IMR-90 (cell line): ENCODE results near the gene LGALS12. TPM values are rescaled to one million over a fixed set of nuclear protein-coding genes. Genes with fewer than 3 reads are reported as not detected.

Source experiments
- ATAC-seq: fragments of 200-7000 bp; cut with Tn5 transposase; 2 replicates; pipeline ENCODE4 v1.9.1; 2020; ENCODE audit warnings: low read depth, mild to moderate bottlenecking, moderate library complexity
- BruUV-seq: library from RNA; stranded (reverse); fragments of 400-500 nt; replicated peaks from 2 replicates; lab custom pipeline; 2021; lab: Mats Ljungman, UMichigan
- CTCF ChIA-PET: fragments of 300-600 bp; formaldehyde crosslinking; extraction: SDS; loops from one replicate; lab custom pipeline; 2021; ENCODE audit warnings: antibody characterized with exemption; lab: Yijun Ruan, JAX
- POLR2A ChIA-PET: fragments of 300-600 bp; sonication (Branson Sonifier 250); formaldehyde crosslinking; loops from one replicate; lab custom pipeline; 2022; ENCODE audit warnings: antibody characterized with exemption; ENCODE audit not compliant: unreplicated experiment; lab: Charles Lee
- DNase-seq: peaks from one replicate; pipeline ENCODE4 v3.0.0; 2013
- H2AFZ ChIP-seq: replicated peaks from 2 replicates; pipeline ENCODE3; 2013; ENCODE audit warnings: low read length, mild to moderate bottlenecking; ENCODE audit not compliant: poor library complexity
- H2AK5ac ChIP-seq: 2 replicates; pipeline ENCODE4 v1.6.1; 2013; ENCODE audit warnings: low read depth, low read length, inconsistent platforms
- H2AK9ac ChIP-seq: replicated peaks from 2 replicates; pipeline ENCODE3; 2013; ENCODE audit warnings: mild to moderate bottlenecking, low read depth, low read length, moderate library complexity; ENCODE audit not compliant: poor library complexity
- H2BK120ac ChIP-seq: 2 replicates; pipeline ENCODE4 v1.6.1; 2013; ENCODE audit warnings: low read depth, low read length, inconsistent platforms
- H2BK15ac ChIP-seq: 3 replicates; pipeline ENCODE4 v1.6.1; 2013; ENCODE audit warnings: low read depth, low read length, inconsistent platforms
- H2BK20ac ChIP-seq: 2 replicates; pipeline ENCODE4 v1.6.1; 2013; ENCODE audit warnings: low read depth, mild to moderate bottlenecking, inconsistent platforms, low read length, moderate library complexity
- H2BK5ac ChIP-seq: 2 replicates; pipeline ENCODE4 v1.6.1; 2013; ENCODE audit warnings: mild to moderate bottlenecking, low read depth, low read length, inconsistent platforms; ENCODE audit not compliant: poor library complexity, severe bottlenecking
- H3K14ac ChIP-seq: replicated peaks from 2 replicates; pipeline ENCODE4 v1.6.1; 2013; ENCODE audit warnings: low read depth, low read length, inconsistent platforms
- H3K18ac ChIP-seq: 2 replicates; pipeline ENCODE4 v1.6.1; 2013; ENCODE audit warnings: low read depth, low read length, control low read depth
- H3K23ac ChIP-seq: 2 replicates; pipeline ENCODE4 v1.6.1; 2013; ENCODE audit warnings: low read depth, low read length, inconsistent platforms
- H3K27ac ChIP-seq: 2 replicates; pipeline ENCODE4 v1.5.1; 2013; ENCODE audit warnings: mild to moderate bottlenecking, control low read depth, low read length; ENCODE audit not compliant: insufficient read depth
- H3K27me3 ChIP-seq: 2 replicates; pipeline ENCODE4 v1.6.1; 2013; ENCODE audit warnings: low read length; ENCODE audit not compliant: control insufficient read depth, insufficient read depth
- H3K36me3 ChIP-seq: 2 replicates; pipeline ENCODE4 v1.6.1; 2013; ENCODE audit warnings: low read length, mixed read lengths; ENCODE audit not compliant: control insufficient read depth, insufficient read depth
- H3K4ac ChIP-seq: 2 replicates; pipeline ENCODE4 v1.6.1; 2013; ENCODE audit warnings: low read depth, low read length, inconsistent platforms
- H3K4me1 ChIP-seq: 2 replicates; pipeline ENCODE4 v1.6.1; 2013; ENCODE audit warnings: low read length, mixed read lengths; ENCODE audit not compliant: control insufficient read depth, insufficient read depth
- H3K4me2 ChIP-seq: 2 replicates; pipeline ENCODE4 v1.6.1; 2013; ENCODE audit warnings: low read depth, mild to moderate bottlenecking, control low read depth, low read length, moderate library complexity
- H3K4me3 ChIP-seq: 2 replicates; pipeline ENCODE4 v1.5.1; 2013; ENCODE audit warnings: low read depth, mild to moderate bottlenecking, control low read depth, low read length, moderate library complexity; ENCODE audit not compliant: insufficient read depth
- H3K56ac ChIP-seq: 2 replicates; pipeline ENCODE4 v1.6.1; 2013; ENCODE audit warnings: low read length, inconsistent platforms; ENCODE audit not compliant: insufficient read depth; ENCODE audit errors: extremely low read depth
- H3K79me1 ChIP-seq, 2 experiments: 2 replicates each; pipeline ENCODE4 v1.6.1; 2013; ENCODE audit warnings: low read length in 2 of 2, inconsistent platforms in 1 of 2, low read depth in 1 of 2
- H3K9ac ChIP-seq: 2 replicates; pipeline ENCODE4 v1.6.1; 2013; ENCODE audit warnings: low read depth, low read length, control low read depth
- H3K9me1 ChIP-seq: 2 replicates; pipeline ENCODE4 v1.6.1; 2013; ENCODE audit warnings: low read length, inconsistent platforms; ENCODE audit not compliant: insufficient read depth
- H3K9me3 ChIP-seq: 2 replicates; pipeline ENCODE4 v1.6.1; 2013; ENCODE audit warnings: low read length; ENCODE audit not compliant: control insufficient read depth, insufficient read depth
- H4K20me1 ChIP-seq: 2 replicates; pipeline ENCODE4 v1.6.1; 2013; ENCODE audit warnings: low read length, inconsistent platforms; ENCODE audit not compliant: insufficient read depth
- H4K5ac ChIP-seq: 2 replicates; pipeline ENCODE4 v1.6.1; 2013; ENCODE audit warnings: mild to moderate bottlenecking, low read depth, low read length, control low read depth
- H4K8ac ChIP-seq, 2 experiments: 2 replicates each; pipeline ENCODE4 v1.6.1; 2013; ENCODE audit warnings: low read depth in 2 of 2, low read length in 2 of 2, control low read depth in 1 of 2, inconsistent platforms in 1 of 2
- H4K91ac ChIP-seq: 2 replicates; pipeline ENCODE4 v1.6.1; 2013; ENCODE audit warnings: low read depth, low read length, inconsistent platforms; ENCODE audit not compliant: insufficient read depth
- BHLHE40 ChIP-seq: fragments of 150-350 bp; IDR thresholded peaks from 2 replicates; pipeline ENCODE4 v1.6.1; 2016; ENCODE audit warnings: mild to moderate bottlenecking, low read depth, low read length
- CTCF ChIP-seq: conservative IDR thresholded peaks from 2 replicates; pipeline ENCODE4 v1.5.1; 2012; ENCODE audit warnings: mild to moderate bottlenecking, low read depth, low read length, improper control_type of control experiment
- FOS ChIP-seq: fragments of 150-350 bp; IDR thresholded peaks from 2 replicates; pipeline ENCODE4 v1.6.1; 2016; ENCODE audit warnings: low read depth, low read length
- MAFK ChIP-seq: IDR thresholded peaks from 2 replicates; pipeline ENCODE4 v1.6.1; 2012; ENCODE audit warnings: low read depth, low read length, improper control_type of control experiment
- POLR2A ChIP-seq: IDR thresholded peaks from 2 replicates; pipeline ENCODE4 v1.6.1; 2012; ENCODE audit warnings: mild to moderate bottlenecking, low read depth, low read length
- RFX5 ChIP-seq: IDR thresholded peaks from 2 replicates; pipeline ENCODE4 v1.8.0; 2012; ENCODE audit warnings: low read depth, mild to moderate bottlenecking, low read length, moderate library complexity
- WGBS, 2 experiments: methylation state at CpG; one replicate each; pipeline versions ENCODE4 v1.1.5 to v1.1.7; 2013; ENCODE audit warnings: missing lambda C conversion rate in 2 of 2; ENCODE audit not compliant: insufficient read length in 1 of 2; ENCODE audit errors: extremely low coverage in 2 of 2; 5-methylcytosine and 5-hydroxymethylcytosine counted together
- dilution Hi-C: fragments of 300-500 bp; cut with HindIII; formaldehyde crosslinking; loops from one replicate; pipeline ENCODE4 v1.14.3; 2018; ENCODE audit warnings: low sequenced_read_pairs; ENCODE audit not compliant: unreplicated experiment
- in situ Hi-C: fragments of 300-500 bp; cut with MboI; formaldehyde crosslinking; loops from 3 replicates; pipeline ENCODE4 v1.14.3; 2019; ENCODE audit warnings: low sequenced_read_pairs, inconsistent platforms, mixed read lengths
- intact Hi-C: fragments of 100-400 bp; cut with micrococcal nuclease; formaldehyde crosslinking; loops from 2 replicates; pipeline ENCODE4 v1.10.0; 2022
- polyA plus RNA-seq, 3 experiments: library from polyadenylated mRNA; depleted of rRNA; stranded (reverse); fragments of >200 nt; gene quantifications; 2 replicates each; pipeline ENCODE4 v1.2.3, GENCODE V29; 2012; ENCODE audit warnings: low replicate concordance in 1 of 3
- total RNA-seq: library from RNA; depleted of rRNA; stranded (reverse); fragments of >200 nt; gene quantifications from 2 replicates; pipeline ENCODE4 v1.2.3, GENCODE V29; 2012

Gene LGALS12
- total and polyA plus RNA-seq, 2 of the 4 experiments (the other 2 are of a cell fraction) = not detected

DNA sequence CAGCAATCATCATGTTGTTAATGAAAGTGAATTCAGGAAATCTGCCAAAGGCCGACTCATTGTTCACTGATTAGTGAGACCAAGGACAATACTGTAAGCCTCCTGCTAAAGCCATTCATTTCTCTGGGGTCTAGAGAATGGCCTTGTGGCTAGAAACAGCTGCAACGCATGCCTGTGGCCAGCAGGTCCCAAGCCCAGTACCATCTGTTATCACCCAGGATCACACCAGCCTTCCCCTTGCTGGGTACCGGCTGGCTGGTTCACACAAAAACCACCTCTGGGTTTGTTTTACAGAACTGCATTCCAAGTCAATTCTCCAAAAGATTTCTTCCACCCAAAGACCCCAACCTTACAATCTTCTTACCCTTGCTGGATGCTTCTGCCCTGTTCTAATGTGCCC is 16.0 kb upstream of the LGALS12 start:
- Histone ChIP-seq H3K56ac (no peak overlapping the region), H2AFZ (no peak overlapping the region), H2BK5ac (no peak overlapping the region), H2BK120ac (no peak overlapping the region), H3K23ac (no peak overlapping the region), H4K91ac (no peak overlapping the region), H2BK15ac (no peak overlapping the region), H4K20me1 (no peaks in the 10 kb centered on the region), H3K27ac (no peak overlapping the region), H3K9me3 (no peaks in the 10 kb centered on the region), H4K5ac (no peak overlapping the region), H3K4me3 (no peak overlapping the region), H3K18ac (no peak overlapping the region), H2AK5ac (no peak overlapping the region), H3K36me3 (no peaks in the 10 kb centered on the region), H3K4me1 (no peaks in the 10 kb centered on the region), H2BK20ac (no peak overlapping the region), H3K9ac (no peak overlapping the region), H3K79me1 (no peaks in the 10 kb centered on the region), H3K14ac (no peak overlapping the region), H3K4me2 (no peak overlapping the region), H4K8ac (no peak overlapping the region), H3K27me3 (peaks cover 35% of the 10 kb centered on the region), H2AK9ac (no peak overlapping the region), H3K9me1 (no peaks in the 10 kb centered on the region), H3K4ac (no peak overlapping the region)
- DNase-seq (no peak), ATAC-seq (no peak)
- POLR2A ChIA-PET = no interaction called here
- in situ Hi-C loops = loop anchor here (25.0 kb wide), 1 partner anchor 447 kb away; the partner anchor contains the start of gene NAA40
- CTCF ChIA-PET = interaction anchor here (1.4 kb wide), 1 partner anchor 146 kb away, joined by 3 read pairs; no protein-coding TSS in a partner anchor
- 33% methylated on average over 2 of the region's 3 CpGs; no CpG with 5 or more reads in 1 of the 2 experiments for WGBS, 2 experiments
- intact Hi-C loops = no loop called here
- BruUV-seq = no TSS peak
- TF ChIP-seq POLR2A = no peak
- TF ChIP-seq CTCF = no peak
- no peak for TF ChIP-seq FOS
- no peak for TF ChIP-seq RFX5
- no peak for TF ChIP-seq MAFK
- no peak for TF ChIP-seq BHLHE40
- dilution Hi-C loops = no loop called here
